HG03457 (cell line): ENCODE results near the gene CPB2.

Experiments used
- ATAC-seq: cut with Tn5 transposase; IDR thresholded peaks from one replicate; pipeline ENCODE4 v1.9.1; 2021; ENCODE audit warnings: moderate number of reproducible peaks; ENCODE audit not compliant: unreplicated experiment

CPB2 gene

GRCh38 chr13:46100191-46100815 lies 4.5 kb downstream of the CPB2 start:
- no peak for ATAC-seq

- ATAC-seq: no peak
Measured at GRCh38 chr13:46097663-46098062, 7.2 kb downstream of the CPB2 start.

GRCh38 chr13:46097015-46097414 lies 7.8 kb downstream of the CPB2 start:
- no peak for ATAC-seq

GRCh38 chr13:46094478-46094877 lies 10.4 kb downstream of the CPB2 start:
- no peak for ATAC-seq

GRCh38 chr13:46088821-46089562 lies 15.8 kb downstream of the CPB2 start:
- ATAC-seq: no peak

GRCh38 chr13:46087481-46087880 lies 17.4 kb downstream of the CPB2 start:
- ATAC-seq: no peak

- ATAC-seq: no peak
Measured at GRCh38 chr13:46086985-46087384, 17.8 kb downstream of the CPB2 start.

GRCh38 chr13:46086421-46086922 lies 18.4 kb downstream of the CPB2 start:
- no peak for ATAC-seq

GRCh38 chr13:46085737-46086136 lies 19.1 kb downstream of the CPB2 start:
- ATAC-seq: no peak

- ATAC-seq: no peak
Measured at GRCh38 chr13:46082324-46082723, 22.5 kb downstream of the CPB2 start.

- ATAC-seq: no peak
Measured at GRCh38 chr13:46079770-46080169, 25.1 kb downstream of the CPB2 start.

- ATAC-seq: no peak
Measured at GRCh38 chr13:46077265-46077664, 27.6 kb downstream of the CPB2 start.

GRCh38 chr13:46076827-46077226 lies 28.0 kb downstream of the CPB2 start:
- ATAC-seq: no peak

GRCh38 chr13:46075811-46076210 lies 29.0 kb downstream of the CPB2 start:
- ATAC-seq: no peak

- ATAC-seq: no peak
Measured at GRCh38 chr13:46071590-46072249, 33.1 kb downstream of the CPB2 start.

GRCh38 chr13:46063292-46063691 lies 41.5 kb downstream of the CPB2 start:
- ATAC-seq: no peak

GRCh38 chr13:46062185-46062584 lies 42.6 kb downstream of the CPB2 start:
- no peak for ATAC-seq

GRCh38 chr13:46059405-46059804 lies 45.4 kb downstream of the CPB2 start:
- no peak for ATAC-seq

- no peak for ATAC-seq
Measured at GRCh38 chr13:46058268-46058667, 46.6 kb downstream of the CPB2 start.

GRCh38 chr13:46057256-46058015 lies 47.4 kb downstream of the CPB2 start:
- ATAC-seq: no peak
